ENCODE measurements around the gene BMF.
"Not testable (repeated sequence)": the region's sequence is repeated elsewhere in the genome, so short reads cannot be mapped to it uniquely, and the experiment has no call there.

BMF gene

DNA sequence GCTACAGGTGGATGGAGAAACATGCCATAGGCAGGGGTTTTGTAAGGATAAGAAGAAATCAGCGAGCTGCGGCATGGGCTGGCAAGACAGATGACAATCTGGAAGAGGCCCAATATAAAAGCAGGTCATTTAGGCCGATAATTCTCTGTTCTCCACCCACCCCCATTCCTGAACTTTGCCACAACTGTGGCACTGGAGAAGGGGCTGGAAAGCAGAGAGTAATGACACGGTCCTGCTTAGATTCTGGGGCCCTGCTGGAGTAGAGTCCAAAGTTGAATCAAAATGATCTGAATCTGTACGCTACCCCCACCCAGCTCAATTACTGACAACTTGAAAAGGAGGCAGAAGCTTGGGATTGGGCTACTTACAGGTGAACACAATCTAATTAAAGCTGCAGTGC lies 33.7 kb upstream of the BMF start:
- Histone ChIP-seq H3K4me3 (ENCODE audit: low read depth in 1 of 2, low read length in 2 of 2) (no peak overlapping the region), H3K27me3 (ENCODE audit: control insufficient read depth in 1 of 2, insufficient read depth in 2 of 2, low read length in 2 of 2) (no peaks in the 10 kb centered on the region), H3K9ac (ENCODE audit: low read depth in 1 of 2, low read length in 2 of 2) (no peak overlapping the region), H3K36me3 (ENCODE audit: control insufficient read depth in 1 of 2, insufficient read depth in 2 of 2, low read length in 2 of 2) (no peaks in the 10 kb centered on the region), H3K9me3 (ENCODE audit: control insufficient read depth in 1 of 2, low read length in 2 of 2) (no peaks in the 10 kb centered on the region), H3K4me1 (ENCODE audit: control insufficient read depth in 1 of 2, insufficient read depth in 2 of 2, low read length in 2 of 2) (peaks cover 6 to 7% of the 10 kb centered on the region in 2 donors), H3K27ac (ENCODE audit: low read depth, low read length) (no peak overlapping the region)

DNA sequence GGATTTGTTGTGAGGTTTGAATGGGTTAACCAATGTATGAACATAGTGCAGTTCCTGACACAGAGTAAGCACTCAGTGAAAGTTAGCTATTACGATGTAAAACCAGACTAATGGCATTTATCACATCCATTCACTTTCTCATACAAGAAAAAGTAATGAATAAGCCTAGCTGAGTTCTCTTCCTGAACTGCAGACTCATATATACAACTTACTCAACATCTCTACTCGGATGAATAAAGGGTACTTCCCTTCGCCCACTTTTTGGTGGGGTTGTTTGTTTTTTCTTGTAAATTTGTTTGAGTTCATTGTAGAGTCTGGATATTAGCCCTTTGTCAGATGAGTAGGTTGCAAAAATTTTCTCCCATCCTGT lies 29.5 kb upstream of the BMF start:
- H3K9ac ChIP-seq (ENCODE audit: low read depth in 1 of 2, low read length in 2 of 2); H3K27me3 ChIP-seq (ENCODE audit: control insufficient read depth in 1 of 2, insufficient read depth in 2 of 2, low read length in 2 of 2); H3K4me1 ChIP-seq (ENCODE audit: control insufficient read depth in 1 of 2, insufficient read depth in 2 of 2, low read length in 2 of 2); H3K4me3 ChIP-seq (ENCODE audit: low read depth in 1 of 2, low read length in 2 of 2); H3K27ac ChIP-seq (ENCODE audit: low read depth, low read length); H3K9me3 ChIP-seq (ENCODE audit: control insufficient read depth in 1 of 2, low read length in 2 of 2); H3K36me3 ChIP-seq (ENCODE audit: control insufficient read depth in 1 of 2, insufficient read depth in 2 of 2, low read length in 2 of 2): not testable (repeated sequence)

DNA sequence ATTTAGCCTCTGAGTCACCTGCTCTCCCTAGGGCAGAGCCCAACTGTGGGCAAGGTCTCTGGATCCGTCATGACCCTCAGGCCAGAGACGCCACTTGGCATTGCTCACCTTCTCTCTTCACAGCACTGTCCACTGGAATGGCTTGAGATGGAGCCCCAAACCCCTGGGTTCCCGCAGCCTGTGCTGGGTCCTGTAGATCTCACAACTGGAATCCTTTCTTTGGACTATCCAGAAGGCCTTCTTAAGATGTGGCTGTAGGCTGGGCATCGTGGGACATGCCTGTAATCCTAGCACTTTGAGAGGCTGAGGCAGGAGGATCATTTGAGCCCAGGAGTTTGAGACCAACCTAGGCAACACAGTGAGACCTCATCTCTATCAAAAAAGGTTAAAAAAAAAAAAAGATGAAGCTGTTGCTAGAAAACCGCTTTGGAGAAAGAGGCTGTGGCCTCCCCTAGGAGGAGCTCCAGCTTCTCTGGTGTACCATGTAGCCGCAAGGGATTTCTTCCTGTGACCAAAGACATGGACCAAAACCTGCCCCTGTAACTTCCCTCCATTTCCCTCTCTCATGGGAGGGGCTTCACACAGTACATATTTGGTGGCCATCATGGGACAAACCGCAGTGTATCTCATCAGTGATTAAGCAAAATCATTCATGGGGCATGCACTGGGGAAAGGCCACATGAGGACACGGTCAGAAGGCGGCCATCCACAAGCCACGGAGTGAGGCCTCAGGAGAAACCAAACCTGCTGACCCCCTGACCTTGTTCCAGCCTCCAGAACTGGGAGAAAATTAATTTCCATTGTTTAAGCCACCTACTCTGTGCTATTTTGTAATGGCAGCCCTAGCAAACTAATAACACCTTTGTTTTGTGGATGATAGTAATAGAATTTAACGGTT lies 28.9 kb upstream of the BMF start:
- no peaks in the 10 kb centered on the region for H3K27me3 ChIP-seq (ENCODE audit: control insufficient read depth in 1 of 2, insufficient read depth in 2 of 2, low read length in 2 of 2)
- no peaks in the 10 kb centered on the region for H3K9me3 ChIP-seq (ENCODE audit: control insufficient read depth in 1 of 2, low read length in 2 of 2)
- H3K4me3 ChIP-seq (ENCODE audit: low read depth in 1 of 2, low read length in 2 of 2), result no peak overlapping the region
- H3K27ac ChIP-seq (ENCODE audit: low read depth, low read length), result no peak overlapping the region
- no peak overlapping the region for H3K9ac ChIP-seq (ENCODE audit: low read depth in 1 of 2, low read length in 2 of 2)
- H3K4me1 ChIP-seq (ENCODE audit: control insufficient read depth in 1 of 2, insufficient read depth in 2 of 2, low read length in 2 of 2), result peaks cover 4 to 5% of the 10 kb centered on the region in 2 donors
- H3K36me3 ChIP-seq (ENCODE audit: control insufficient read depth in 1 of 2, insufficient read depth in 2 of 2, low read length in 2 of 2), result no peaks in the 10 kb centered on the region

DNA sequence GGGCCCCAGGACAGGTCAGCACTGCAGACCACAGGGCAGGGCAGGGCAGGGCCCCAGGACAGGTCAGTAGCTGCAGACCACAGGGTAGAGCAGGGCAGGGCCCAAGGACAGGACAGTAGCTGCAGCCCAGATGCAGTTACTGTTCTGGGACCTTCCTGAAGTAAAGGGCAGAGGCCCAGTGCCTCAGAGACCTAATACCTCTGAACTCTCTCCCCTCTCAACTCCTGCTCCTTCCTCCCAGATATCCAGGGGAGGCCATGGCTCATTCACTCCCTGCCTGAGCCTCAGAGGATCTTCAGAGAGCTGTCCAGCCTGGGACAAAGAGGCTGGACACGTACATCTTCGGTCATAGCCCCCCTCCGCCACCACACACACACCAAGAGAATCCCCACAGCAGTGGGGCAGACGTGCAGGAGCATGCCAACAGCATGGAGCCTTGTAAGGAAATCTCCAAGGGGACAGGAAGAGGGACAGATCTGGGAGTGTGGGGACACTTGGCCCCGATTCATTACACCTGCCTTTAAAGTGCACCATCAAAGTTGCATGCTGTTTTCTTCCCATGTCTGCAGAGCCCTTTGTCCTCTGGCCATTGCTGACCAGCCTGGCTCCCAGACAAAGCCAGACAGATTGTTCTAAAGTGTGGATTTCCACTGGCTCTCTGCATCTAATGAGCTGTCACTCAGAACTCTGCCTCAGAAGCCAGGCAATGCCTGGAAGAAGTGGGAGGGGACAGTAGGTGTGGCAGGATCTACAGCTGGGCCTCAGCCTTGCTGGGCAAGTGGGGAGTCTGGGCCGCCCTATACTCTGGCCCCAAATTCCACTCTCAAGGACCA lies 28.0 kb upstream of the BMF start:
- no peak overlapping the region for H3K9ac ChIP-seq (ENCODE audit: low read depth in 1 of 2, low read length in 2 of 2)
- H3K27ac ChIP-seq (ENCODE audit: low read depth, low read length), result no peak overlapping the region
- no peaks in the 10 kb centered on the region for H3K36me3 ChIP-seq (ENCODE audit: control insufficient read depth in 1 of 2, insufficient read depth in 2 of 2, low read length in 2 of 2)
- no peaks in the 10 kb centered on the region for H3K4me1 ChIP-seq (ENCODE audit: control insufficient read depth in 1 of 2, insufficient read depth in 2 of 2, low read length in 2 of 2)
- no peak overlapping the region for H3K4me3 ChIP-seq (ENCODE audit: low read depth in 1 of 2, low read length in 2 of 2)
- no peaks in the 10 kb centered on the region for H3K27me3 ChIP-seq (ENCODE audit: control insufficient read depth in 1 of 2, insufficient read depth in 2 of 2, low read length in 2 of 2)
- no peaks in the 10 kb centered on the region for H3K9me3 ChIP-seq (ENCODE audit: control insufficient read depth in 1 of 2, low read length in 2 of 2)

DNA sequence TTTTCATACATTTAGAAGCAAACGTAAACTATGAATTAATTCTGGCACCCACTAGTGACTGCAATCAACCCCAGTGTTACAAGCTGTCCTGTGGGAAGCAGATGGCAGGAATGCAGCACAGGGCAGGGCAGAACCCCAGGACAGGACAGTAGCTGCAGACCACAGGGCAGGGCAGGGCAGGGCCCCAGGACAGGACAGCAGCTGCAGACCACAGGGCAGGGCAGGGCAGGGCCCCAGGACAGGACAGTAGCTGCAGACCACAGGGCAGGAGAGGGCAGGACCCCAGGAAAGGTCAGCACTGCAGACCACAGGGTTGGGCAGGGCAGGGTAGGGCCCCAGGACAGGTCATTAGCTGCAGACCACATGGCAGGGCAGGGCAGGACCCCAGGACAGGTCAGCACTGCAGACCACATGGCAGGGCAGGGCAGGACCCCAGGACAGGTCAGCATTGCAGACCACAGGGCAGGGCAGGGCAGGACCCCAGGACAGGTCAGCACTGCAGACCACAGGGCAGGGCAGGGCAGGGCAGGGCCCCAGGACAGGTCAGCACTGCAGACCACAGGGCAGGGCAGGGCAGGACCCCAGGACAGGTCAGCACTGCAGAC lies 27.3 kb upstream of the BMF start:
- H3K4me3 ChIP-seq (ENCODE audit: low read depth in 1 of 2, low read length in 2 of 2); H3K27me3 ChIP-seq (ENCODE audit: control insufficient read depth in 1 of 2, insufficient read depth in 2 of 2, low read length in 2 of 2); H3K27ac ChIP-seq (ENCODE audit: low read depth, low read length); H3K9ac ChIP-seq (ENCODE audit: low read depth in 1 of 2, low read length in 2 of 2); H3K36me3 ChIP-seq (ENCODE audit: control insufficient read depth in 1 of 2, insufficient read depth in 2 of 2, low read length in 2 of 2); H3K4me1 ChIP-seq (ENCODE audit: control insufficient read depth in 1 of 2, insufficient read depth in 2 of 2, low read length in 2 of 2); H3K9me3 ChIP-seq (ENCODE audit: control insufficient read depth in 1 of 2, low read length in 2 of 2): not testable (repeated sequence)

DNA sequence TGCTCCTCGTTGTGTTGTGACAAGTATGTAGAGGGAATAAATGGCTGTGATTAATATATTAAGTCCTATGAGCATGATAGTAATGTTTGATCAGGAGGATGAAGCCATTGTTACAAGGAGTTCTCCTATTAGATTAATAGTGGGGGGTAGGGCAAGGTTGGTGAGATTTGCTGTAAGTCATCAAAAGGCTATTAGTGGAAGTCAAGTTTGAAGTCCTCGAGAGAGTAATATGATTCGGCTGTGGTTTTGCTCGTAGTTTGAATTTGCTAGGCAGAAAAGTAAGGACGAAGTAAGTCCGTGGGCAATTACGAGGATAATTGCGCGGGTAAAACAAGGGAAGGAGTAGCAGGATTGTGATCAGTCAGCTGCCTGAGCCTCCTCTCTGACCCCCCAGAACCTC lies 26.2 kb upstream of the BMF start:
- Histone ChIP-seq H3K9ac (ENCODE audit: low read depth in 1 of 2, low read length in 2 of 2) (no peak overlapping the region), H3K27me3 (ENCODE audit: control insufficient read depth in 1 of 2, insufficient read depth in 2 of 2, low read length in 2 of 2) (peaks cover 0 to 2% of the 10 kb centered on the region in 2 donors), H3K4me1 (ENCODE audit: control insufficient read depth in 1 of 2, insufficient read depth in 2 of 2, low read length in 2 of 2) (no peaks in the 10 kb centered on the region), H3K9me3 (ENCODE audit: control insufficient read depth in 1 of 2, low read length in 2 of 2) (no peaks in the 10 kb centered on the region), H3K27ac (ENCODE audit: low read depth, low read length) (no peak overlapping the region), H3K36me3 (ENCODE audit: control insufficient read depth in 1 of 2, insufficient read depth in 2 of 2, low read length in 2 of 2) (no peaks in the 10 kb centered on the region), H3K4me3 (ENCODE audit: low read depth in 1 of 2, low read length in 2 of 2) (no peak overlapping the region)

DNA sequence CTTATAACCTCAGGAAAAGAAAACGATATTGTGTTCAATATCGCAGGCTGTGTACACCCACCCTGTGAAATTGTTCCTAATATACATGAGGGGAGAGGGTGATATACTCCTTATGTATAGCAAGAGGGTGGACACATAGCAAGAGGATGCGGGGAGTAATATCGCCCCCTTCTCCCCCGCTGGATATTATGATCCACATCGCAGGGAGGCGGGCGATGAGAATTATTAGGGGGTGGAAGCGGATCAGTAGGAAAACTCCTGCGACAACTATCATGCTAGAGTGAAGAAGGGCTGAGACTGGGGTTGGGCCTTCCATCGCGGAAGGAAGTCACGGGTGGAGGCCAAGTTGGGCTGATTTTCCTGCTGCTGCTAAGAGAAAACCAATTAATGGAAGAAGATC lies 24.9 kb upstream of the BMF start:
- H3K9ac ChIP-seq (ENCODE audit: low read depth in 1 of 2, low read length in 2 of 2), result no peak overlapping the region
- H3K4me3 ChIP-seq (ENCODE audit: low read depth in 1 of 2, low read length in 2 of 2), result no peak overlapping the region
- peaks cover 0 to 3% of the 10 kb centered on the region in 2 donors for H3K27me3 ChIP-seq (ENCODE audit: control insufficient read depth in 1 of 2, insufficient read depth in 2 of 2, low read length in 2 of 2)
- no peak overlapping the region for H3K27ac ChIP-seq (ENCODE audit: low read depth, low read length)
- H3K9me3 ChIP-seq (ENCODE audit: control insufficient read depth in 1 of 2, low read length in 2 of 2), result no peaks in the 10 kb centered on the region
- H3K4me1 ChIP-seq (ENCODE audit: control insufficient read depth in 1 of 2, insufficient read depth in 2 of 2, low read length in 2 of 2), result no peaks in the 10 kb centered on the region
- H3K36me3 ChIP-seq (ENCODE audit: control insufficient read depth in 1 of 2, insufficient read depth in 2 of 2, low read length in 2 of 2), result no peaks in the 10 kb centered on the region

DNA sequence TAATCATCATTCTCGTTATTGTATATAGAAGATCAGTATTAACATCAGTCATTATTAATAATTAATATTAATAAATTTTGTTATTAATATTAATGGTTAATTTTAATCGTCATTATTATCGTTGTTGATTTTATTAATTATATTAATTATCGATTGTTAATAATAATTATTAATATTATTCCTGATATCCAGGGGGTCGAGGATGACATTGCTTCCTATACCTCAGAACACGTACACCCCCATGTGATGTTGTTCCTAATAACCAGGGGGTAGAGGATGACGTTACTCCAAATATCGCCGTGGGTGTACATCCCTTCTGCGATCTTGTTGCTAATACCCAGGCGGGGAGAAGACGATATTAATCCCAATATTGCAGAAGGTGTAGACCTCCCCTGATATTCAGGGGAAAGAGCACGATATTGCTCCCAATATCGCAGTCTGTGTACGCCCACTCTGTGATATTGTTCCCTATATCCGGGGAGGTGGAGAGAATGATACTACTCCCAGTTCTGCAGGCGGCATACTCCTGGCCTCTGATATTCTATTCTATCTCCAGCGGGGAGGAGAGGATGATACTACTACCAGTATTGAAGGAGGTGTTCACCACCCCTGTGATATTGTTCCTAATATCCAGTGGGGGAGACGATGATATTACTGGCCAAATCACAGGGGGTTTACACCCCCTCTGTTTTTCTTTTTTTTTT lies 22.3 kb upstream of the BMF start:
- no peaks in the 10 kb centered on the region for H3K9me3 ChIP-seq (ENCODE audit: control insufficient read depth in 1 of 2, low read length in 2 of 2)
- no peaks in the 10 kb centered on the region for H3K4me1 ChIP-seq (ENCODE audit: control insufficient read depth in 1 of 2, insufficient read depth in 2 of 2, low read length in 2 of 2)
- H3K27me3 ChIP-seq (ENCODE audit: control insufficient read depth in 1 of 2, insufficient read depth in 2 of 2, low read length in 2 of 2), result peaks cover 0 to 3% of the 10 kb centered on the region in 2 donors
- H3K4me3 ChIP-seq (ENCODE audit: low read depth in 1 of 2, low read length in 2 of 2), result no peak overlapping the region
- no peak overlapping the region for H3K9ac ChIP-seq (ENCODE audit: low read depth in 1 of 2, low read length in 2 of 2)
- no peaks in the 10 kb centered on the region for H3K36me3 ChIP-seq (ENCODE audit: control insufficient read depth in 1 of 2, insufficient read depth in 2 of 2, low read length in 2 of 2)
- no peak overlapping the region for H3K27ac ChIP-seq (ENCODE audit: low read depth, low read length)

DNA sequence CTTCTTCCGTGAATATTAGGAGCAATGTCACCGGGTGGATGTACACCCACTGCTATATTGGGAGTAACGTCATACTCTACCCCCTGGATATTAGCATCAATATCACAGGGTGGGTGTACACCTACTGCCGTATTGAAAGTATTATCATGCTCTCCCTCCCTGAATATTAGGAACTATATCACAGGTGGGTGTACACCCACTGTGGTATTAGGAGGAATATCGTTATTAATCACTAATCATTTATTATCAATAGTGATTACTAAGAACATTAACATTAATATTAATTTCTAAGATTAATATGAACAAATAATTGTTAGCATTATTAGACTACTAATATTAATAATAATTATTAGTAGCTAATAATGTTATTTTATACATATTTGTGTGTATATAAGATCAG lies 21.4 kb upstream of the BMF start:
- no peaks in the 10 kb centered on the region for H3K4me1 ChIP-seq (ENCODE audit: control insufficient read depth in 1 of 2, insufficient read depth in 2 of 2, low read length in 2 of 2)
- no peak overlapping the region for H3K27ac ChIP-seq (ENCODE audit: low read depth, low read length)
- H3K4me3 ChIP-seq (ENCODE audit: low read depth in 1 of 2, low read length in 2 of 2), result no peak overlapping the region
- no peaks in the 10 kb centered on the region for H3K36me3 ChIP-seq (ENCODE audit: control insufficient read depth in 1 of 2, insufficient read depth in 2 of 2, low read length in 2 of 2)
- H3K9me3 ChIP-seq (ENCODE audit: control insufficient read depth in 1 of 2, low read length in 2 of 2), result no peaks in the 10 kb centered on the region
- H3K27me3 ChIP-seq (ENCODE audit: control insufficient read depth in 1 of 2, insufficient read depth in 2 of 2, low read length in 2 of 2), result peaks cover 0 to 3% of the 10 kb centered on the region in 2 donors
- no peak overlapping the region for H3K9ac ChIP-seq (ENCODE audit: low read depth in 1 of 2, low read length in 2 of 2)
